Prostate gland (tissue), 2 donors: ENCODE measurements around the gene R3HDML. TPM values are rescaled to one million over a fixed set of nuclear protein-coding genes. Genes with fewer than 3 reads are reported as not detected.

Source experiments
- DNase-seq: peaks from one replicate; pipeline ENCODE4 v3.0.0-alpha.2; 2019; ENCODE audit warnings: low spot score
- H3K27ac ChIP-seq, 2 donors: fragments of 200-600 bp; sonication (generic); 2 replicates each; pipeline ENCODE4 v1.5.1; 2017 to 2019
- H3K27me3 ChIP-seq: fragments of 200-600 bp; sonication (generic); replicated peaks from 2 replicates; pipeline ENCODE4 v1.5.1; 2019; ENCODE audit not compliant: insufficient read depth
- H3K36me3 ChIP-seq, 2 donors: fragments of 200-600 bp; sonication (generic); 1 replicate in 1 of 2; 2 replicates in 1 of 2; pipeline versions ENCODE4 v1.5.1 to v1.8.1; 2017 to 2019
- H3K4me1 ChIP-seq: fragments of 200-600 bp; sonication (generic); replicated peaks from 2 replicates; pipeline ENCODE4 v1.5.1; 2019
- H3K4me3 ChIP-seq, 2 donors: fragments of 200-600 bp; sonication (generic); 2 replicates each; pipeline ENCODE4 v1.5.1; 2017 to 2019
- H3K9me3 ChIP-seq: fragments of 200-600 bp; sonication (generic); 2 replicates; pipeline ENCODE4 v1.5.1; 2017
- POLR2A ChIP-seq: fragments of 450-650 bp; IDR thresholded peaks from one replicate; pipeline ENCODE4 v1.6.1; 2016; ENCODE audit warnings: antibody characterized with exemption, mild to moderate bottlenecking
- POLR2AphosphoS5 ChIP-seq: sonication (generic); formaldehyde crosslinking; IDR thresholded peaks from one replicate; pipeline ENCODE4 v1.6.1; 2017; ENCODE audit warnings: antibody characterized with exemption
- WGBS: methylation state at CpG from one replicate; pipeline ENCODE4 v1.1.5; 2018; 5-methylcytosine and 5-hydroxymethylcytosine counted together
- intact Hi-C: fragments of 100-400 bp; cut with DNase I; formaldehyde crosslinking; loops from one replicate; pipeline ENCODE4 v1.14.2; 2022
- total RNA-seq, 2 donors: library from RNA; depleted of rRNA; stranded (reverse); fragments of >200 nt; gene quantifications; one replicate each; pipeline ENCODE4 v1.1.0, GENCODE V29; 2016
- TF ChIP-seq, protein P1 (sequence below), 4 experiments: fragments of 200-600 bp in 2 of 4; fragments of 450-650 bp in 2 of 4; sonication (generic) in 2 of 4; IDR thresholded peaks; 1 replicate in 3 of 4; 2 replicates in 1 of 4; pipeline ENCODE4 v1.5.1; 2016 to 2019; ENCODE audit warnings: antibody characterized with exemption in 4 of 4, mild to moderate bottlenecking in 2 of 4, moderate library complexity in 2 of 4

R3HDML gene
- total RNA-seq, 2 donors from 2014 or later, result 0.91 TPM; not detected in 1

DNA sequence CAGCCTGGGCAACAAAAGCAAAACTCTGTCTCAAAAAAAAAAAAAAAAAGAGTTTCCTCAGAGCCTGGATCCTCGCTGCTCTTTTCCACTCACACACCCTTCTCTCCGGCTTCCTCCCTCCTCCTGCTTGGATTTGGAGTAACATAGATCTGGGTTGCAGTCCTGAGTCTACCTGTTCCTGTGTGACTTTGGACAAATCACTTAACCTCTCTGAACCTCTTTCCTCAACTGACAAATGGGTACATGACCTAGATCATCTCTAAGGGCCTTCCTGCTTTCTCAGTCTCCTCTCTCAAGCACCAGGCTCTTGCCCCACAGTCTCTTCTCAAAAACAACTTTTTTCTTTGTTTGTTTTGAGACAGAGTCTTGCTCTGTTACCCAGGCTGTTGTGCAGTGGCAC, 5.6 kb upstream of the R3HDML start:
- Histone ChIP-seq H3K4me3 (no peak overlapping the region), H3K27ac (no peak overlapping the region), H3K9me3 (no peaks in the 10 kb centered on the region), H3K27me3 (no peaks in the 10 kb centered on the region), H3K4me1 (no peaks in the 10 kb centered on the region), H3K36me3 (no peaks in the 10 kb centered on the region)
- TF ChIP-seq, protein P1, sequence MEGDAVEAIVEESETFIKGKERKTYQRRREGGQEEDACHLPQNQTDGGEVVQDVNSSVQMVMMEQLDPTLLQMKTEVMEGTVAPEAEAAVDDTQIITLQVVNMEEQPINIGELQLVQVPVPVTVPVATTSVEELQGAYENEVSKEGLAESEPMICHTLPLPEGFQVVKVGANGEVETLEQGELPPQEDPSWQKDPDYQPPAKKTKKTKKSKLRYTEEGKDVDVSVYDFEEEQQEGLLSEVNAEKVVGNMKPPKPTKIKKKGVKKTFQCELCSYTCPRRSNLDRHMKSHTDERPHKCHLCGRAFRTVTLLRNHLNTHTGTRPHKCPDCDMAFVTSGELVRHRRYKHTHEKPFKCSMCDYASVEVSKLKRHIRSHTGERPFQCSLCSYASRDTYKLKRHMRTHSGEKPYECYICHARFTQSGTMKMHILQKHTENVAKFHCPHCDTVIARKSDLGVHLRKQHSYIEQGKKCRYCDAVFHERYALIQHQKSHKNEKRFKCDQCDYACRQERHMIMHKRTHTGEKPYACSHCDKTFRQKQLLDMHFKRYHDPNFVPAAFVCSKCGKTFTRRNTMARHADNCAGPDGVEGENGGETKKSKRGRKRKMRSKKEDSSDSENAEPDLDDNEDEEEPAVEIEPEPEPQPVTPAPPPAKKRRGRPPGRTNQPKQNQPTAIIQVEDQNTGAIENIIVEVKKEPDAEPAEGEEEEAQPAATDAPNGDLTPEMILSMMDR (IDR thresholded peaks at IDR 0.05), result no peak
- TF ChIP-seq POLR2AphosphoS5, result no peak
- TF ChIP-seq POLR2A, result no peak
- no peak for DNase-seq
- WGBS, result 88% methylated on average over 2 of the region's 2 CpGs
- intact Hi-C loops, result no loop called here

DNA sequence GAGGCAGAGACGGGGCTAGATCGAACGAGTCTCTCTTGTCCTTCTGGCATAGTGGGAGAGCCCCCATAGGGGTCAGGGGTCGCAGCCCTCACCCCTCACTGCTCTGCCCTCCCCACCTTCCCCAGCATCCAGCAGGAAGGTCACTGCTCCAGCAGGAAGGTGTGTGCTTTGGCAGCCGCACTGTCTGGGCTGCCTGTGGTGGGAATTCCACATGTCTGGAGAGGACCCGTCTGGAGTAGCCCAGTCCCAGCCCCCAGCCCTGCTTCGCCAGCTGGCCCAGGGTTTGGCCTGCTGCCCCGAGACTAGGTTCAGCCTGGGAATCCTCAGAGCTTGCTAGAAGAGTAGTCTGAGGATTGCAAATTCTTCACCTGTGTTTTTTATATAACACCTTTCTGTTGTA, 2.5 kb upstream of the R3HDML start:
- H3K9me3 ChIP-seq, result no peaks in the 10 kb centered on the region
- no peaks in the 10 kb centered on the region for H3K27me3 ChIP-seq
- intact Hi-C loops, result no loop called here
- WGBS, result 55% methylated on average over 8 of the region's 8 CpGs
- TF ChIP-seq, protein P1 (IDR thresholded peaks at IDR 0.05), result no peak
- no peak for TF ChIP-seq POLR2AphosphoS5
- TF ChIP-seq POLR2A, result no peak
- no peak for DNase-seq
- no peaks in the 10 kb centered on the region for H3K4me1 ChIP-seq
- no peak overlapping the region for H3K27ac ChIP-seq
- H3K36me3 ChIP-seq, result no peaks in the 10 kb centered on the region
- H3K4me3 ChIP-seq, result no peak overlapping the region

DNA sequence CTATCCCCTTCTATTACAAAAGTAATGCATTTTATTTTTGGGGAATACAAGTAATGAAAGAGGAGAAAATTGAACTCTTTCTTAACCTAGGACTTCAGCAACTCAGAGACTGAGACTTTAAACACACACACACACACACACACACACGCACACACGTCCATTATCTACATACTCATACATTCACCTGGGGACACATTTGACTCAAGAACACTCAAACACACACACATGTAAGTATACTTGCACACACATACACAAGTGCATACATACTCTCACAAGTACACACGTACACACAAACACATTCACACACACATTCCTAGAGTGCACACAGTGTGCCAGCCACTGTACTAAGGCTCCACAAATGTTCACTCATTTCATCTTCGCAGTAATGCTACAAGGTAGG, 2.1 kb upstream of the R3HDML start:
- DNase-seq, result no peak

DNA sequence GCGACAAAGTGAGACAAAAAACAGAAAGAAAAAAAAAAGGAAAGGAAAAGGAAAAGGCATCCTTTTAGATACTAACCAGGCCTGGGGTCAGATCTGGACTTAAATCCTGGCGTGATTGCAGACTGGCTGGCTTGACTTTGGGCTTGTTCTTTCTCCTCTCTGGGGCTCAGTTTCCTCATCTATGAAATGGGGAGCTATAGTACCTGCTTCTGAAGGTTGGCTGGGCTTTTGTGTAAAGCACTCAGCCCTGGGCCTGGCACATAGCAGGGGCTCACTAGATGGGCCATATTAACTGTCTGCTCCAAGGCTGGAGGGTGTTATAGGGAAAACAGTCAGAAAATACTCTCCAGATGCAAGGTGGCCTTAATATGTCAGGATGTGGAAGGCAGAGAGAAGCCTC, 1.2 kb upstream of the R3HDML start:
- TF ChIP-seq POLR2A (no peak), POLR2AphosphoS5 (no peak)
- TF ChIP-seq, protein P1 (IDR thresholded peaks at IDR 0.05), result no peak
- no peaks in the 10 kb centered on the region for H3K36me3 ChIP-seq
- H3K4me3 ChIP-seq, result no peak overlapping the region
- WGBS, result 94% methylated on average over 2 of the region's 2 CpGs
- no peaks in the 10 kb centered on the region for H3K4me1 ChIP-seq
- no peaks in the 10 kb centered on the region for H3K9me3 ChIP-seq
- intact Hi-C loops, result no loop called here
- DNase-seq, result no peak
- H3K27ac ChIP-seq, result no peak overlapping the region
- no peaks in the 10 kb centered on the region for H3K27me3 ChIP-seq

More for the DNA sequence above, 2.1 kb upstream of the R3HDML start:
- no peaks in the 10 kb centered on the region for H3K36me3 ChIP-seq
- no peak overlapping the region for H3K4me3 ChIP-seq
- no peak overlapping the region for H3K27ac ChIP-seq
- intact Hi-C loops, result no loop called here
- H3K4me1 ChIP-seq, result no peaks in the 10 kb centered on the region
- TF ChIP-seq POLR2AphosphoS5 (no peak), POLR2A (no peak)
- TF ChIP-seq, protein P1 (IDR thresholded peaks at IDR 0.05), result no peak
- WGBS, result 91% methylated on average over 4 of the region's 4 CpGs
- H3K27me3 ChIP-seq, result no peaks in the 10 kb centered on the region
- H3K9me3 ChIP-seq, result no peaks in the 10 kb centered on the region

DNA sequence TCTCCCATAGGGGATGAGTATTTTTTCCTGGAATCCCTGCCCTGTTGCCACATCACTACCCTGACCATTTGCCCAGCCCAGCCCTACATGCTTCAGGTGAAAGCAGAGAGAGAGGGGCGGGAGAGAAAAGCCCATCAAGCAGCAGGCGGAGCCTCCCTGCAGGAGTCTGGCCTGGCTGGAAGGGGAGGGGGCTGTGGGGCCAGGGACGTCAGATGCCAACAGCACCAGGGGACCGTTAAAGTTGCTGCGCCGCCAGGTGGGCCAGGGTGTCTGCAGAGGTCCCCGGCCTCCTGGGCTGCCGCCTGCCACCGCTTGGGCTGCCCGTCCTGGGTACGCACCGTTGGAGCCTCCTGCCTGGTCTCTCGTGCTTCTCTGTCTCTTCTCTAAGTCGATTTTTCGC, 757 bp upstream of the R3HDML start:
- no peaks in the 10 kb centered on the region for H3K27me3 ChIP-seq
- 34% methylated on average over 15 of the region's 15 CpGs for WGBS
- no peak for DNase-seq
- intact Hi-C loops, result no loop called here
- no peak overlapping the region for H3K27ac ChIP-seq
- H3K9me3 ChIP-seq, result no peaks in the 10 kb centered on the region
- no peaks in the 10 kb centered on the region for H3K4me1 ChIP-seq
- no peaks in the 10 kb centered on the region for H3K36me3 ChIP-seq
- H3K4me3 ChIP-seq, result no peak overlapping the region
- TF ChIP-seq, protein P1 (IDR thresholded peaks at IDR 0.05), result no peak
- no peak for TF ChIP-seq POLR2AphosphoS5
- TF ChIP-seq POLR2A, result no peak
